AG04450 (cell line): Measurements from ENCODE around the gene DHRS11. TPM values are rescaled to one million over a fixed set of nuclear protein-coding genes. Genes with fewer than 3 reads are reported as not detected.

Source experiments
- CTCF ChIA-PET: fragments of 300-600, 350-600 bp; formaldehyde crosslinking; extraction: SDS; loops from one replicate; lab custom pipeline; 2022; ENCODE audit warnings: antibody characterized with exemption, inconsistent platforms; lab: Charles Lee
- POLR2A ChIA-PET: fragments of 350-600 bp; formaldehyde crosslinking; extraction: SDS; loops from one replicate; lab custom pipeline; 2021; ENCODE audit warnings: antibody characterized with exemption, inconsistent platforms; lab: Yijun Ruan, JAX
- DNase-seq: peaks from one replicate; pipeline ENCODE4 v3.0.0-alpha.2; 2011; ENCODE audit warnings: low read depth, low spot score
- H3K27ac ChIP-seq: one replicate; pipeline ENCODE4 v1.5.1; 2012; ENCODE audit warnings: low read depth, low read length, control low read depth
- H3K27me3 ChIP-seq: one replicate; pipeline ENCODE4 v1.6.0; 2012; ENCODE audit warnings: low read length; ENCODE audit not compliant: control insufficient read depth, insufficient read depth
- H3K4me3 ChIP-seq: 2 replicates; pipeline ENCODE4 v1.5.1; 2011; ENCODE audit warnings: mild to moderate bottlenecking, low read depth, low read length, control low read depth
- H3K9me3 ChIP-seq: 2 replicates; pipeline ENCODE4 v1.5.1; 2012; ENCODE audit warnings: low read length; ENCODE audit not compliant: control insufficient read depth, insufficient read depth
- polyA plus RNA-seq: library from polyadenylated mRNA; depleted of rRNA; stranded (reverse); fragments of >200 nt; gene quantifications from 2 replicates; pipeline ENCODE4 v1.2.3, GENCODE V29; 2011
- TF ChIP-seq, protein P1 (sequence below): IDR thresholded peaks from 2 replicates; pipeline ENCODE4 v1.5.1; 2011; ENCODE audit warnings: low read depth, low read length, control low read depth, inconsistent platforms

Gene DHRS11
- polyA plus RNA-seq, 1 experiment: 4.9 TPM

DNA sequence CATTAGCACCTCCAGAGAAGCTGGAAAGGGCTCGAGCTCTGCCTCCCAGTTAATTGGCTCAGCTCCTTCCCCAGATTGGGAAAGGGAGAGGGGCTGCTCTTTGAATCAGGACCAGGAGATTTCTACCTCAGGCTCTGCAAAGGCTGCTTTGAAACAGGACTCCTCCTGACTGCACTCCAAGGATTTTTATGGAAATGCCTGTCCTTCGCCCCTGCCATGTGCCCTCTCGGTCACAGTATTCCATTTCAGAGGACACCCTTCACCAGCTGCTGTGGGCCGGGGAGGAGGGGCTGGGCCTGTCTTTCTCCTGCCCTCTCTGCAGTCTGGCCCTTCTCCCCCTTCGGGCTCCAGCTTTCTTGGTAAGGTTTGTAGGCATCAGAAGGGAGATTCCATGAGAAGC, 23.3 kb downstream of the DHRS11 start:
- no peak overlapping the region for H3K27ac ChIP-seq
- peaks cover 3% of the 10 kb centered on the region for H3K27me3 ChIP-seq
- no peak overlapping the region for H3K4me3 ChIP-seq
- ChIA-PET CTCF (interaction anchor here (0.6 to 2.0 kb wide), 4 partner anchors 11 to 625 kb away, joined by 3 to 9 read pairs (median 7); no protein-coding TSS in a partner anchor), POLR2A (no interaction called here)
- TF ChIP-seq, protein P1, sequence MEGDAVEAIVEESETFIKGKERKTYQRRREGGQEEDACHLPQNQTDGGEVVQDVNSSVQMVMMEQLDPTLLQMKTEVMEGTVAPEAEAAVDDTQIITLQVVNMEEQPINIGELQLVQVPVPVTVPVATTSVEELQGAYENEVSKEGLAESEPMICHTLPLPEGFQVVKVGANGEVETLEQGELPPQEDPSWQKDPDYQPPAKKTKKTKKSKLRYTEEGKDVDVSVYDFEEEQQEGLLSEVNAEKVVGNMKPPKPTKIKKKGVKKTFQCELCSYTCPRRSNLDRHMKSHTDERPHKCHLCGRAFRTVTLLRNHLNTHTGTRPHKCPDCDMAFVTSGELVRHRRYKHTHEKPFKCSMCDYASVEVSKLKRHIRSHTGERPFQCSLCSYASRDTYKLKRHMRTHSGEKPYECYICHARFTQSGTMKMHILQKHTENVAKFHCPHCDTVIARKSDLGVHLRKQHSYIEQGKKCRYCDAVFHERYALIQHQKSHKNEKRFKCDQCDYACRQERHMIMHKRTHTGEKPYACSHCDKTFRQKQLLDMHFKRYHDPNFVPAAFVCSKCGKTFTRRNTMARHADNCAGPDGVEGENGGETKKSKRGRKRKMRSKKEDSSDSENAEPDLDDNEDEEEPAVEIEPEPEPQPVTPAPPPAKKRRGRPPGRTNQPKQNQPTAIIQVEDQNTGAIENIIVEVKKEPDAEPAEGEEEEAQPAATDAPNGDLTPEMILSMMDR: no peak
- H3K9me3 ChIP-seq: no peaks in the 10 kb centered on the region
- DNase-seq: no peak

DNA sequence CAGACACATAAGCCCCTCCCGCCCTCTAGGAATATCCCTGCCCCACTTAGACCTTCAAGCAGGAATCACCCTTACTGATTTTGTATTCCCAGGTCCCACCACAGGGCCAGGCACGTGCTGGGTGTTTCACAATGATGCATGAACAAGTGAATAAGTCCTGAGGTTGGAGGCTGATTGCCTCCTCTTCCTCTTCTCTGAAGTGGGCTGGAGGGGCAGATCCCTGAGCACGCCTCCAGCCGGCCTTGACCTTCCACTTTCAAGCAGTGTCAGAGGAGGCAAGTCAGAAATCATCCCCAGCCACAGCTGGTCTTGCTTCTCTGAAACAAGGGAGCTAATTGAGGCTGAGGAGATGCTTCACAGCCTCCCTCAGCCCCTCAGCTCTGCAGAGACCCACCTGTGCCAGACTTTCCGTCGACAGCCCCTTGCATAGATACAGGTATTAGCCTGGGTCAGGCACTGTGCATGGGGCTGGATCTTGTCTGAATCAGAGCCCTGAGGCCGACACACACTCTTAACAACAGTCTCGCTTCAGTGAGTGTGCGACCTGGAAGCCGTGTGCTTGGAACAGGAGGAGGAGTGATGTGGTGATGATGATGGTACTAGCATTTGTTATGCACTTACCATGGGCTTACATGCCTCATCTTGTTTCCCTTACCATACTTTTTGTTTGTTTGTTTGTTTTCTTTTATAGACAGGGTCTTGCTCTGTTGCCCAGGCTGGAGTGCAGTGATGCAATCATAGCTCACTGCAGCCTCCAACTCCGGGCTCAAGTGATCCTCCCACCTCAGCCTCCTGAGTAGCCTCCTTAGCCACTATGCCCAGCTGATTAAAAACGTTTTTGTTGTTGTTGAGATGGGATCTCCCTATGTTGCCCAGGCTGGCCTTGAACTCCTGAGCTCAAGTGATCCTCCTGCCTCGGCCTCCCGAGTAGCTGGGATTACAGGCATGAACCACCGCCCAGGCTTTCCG, 24.7 kb downstream of the DHRS11 start:
- H3K4me3 ChIP-seq: no peak overlapping the region
- no peak overlapping the region for H3K27ac ChIP-seq
- no peaks in the 10 kb centered on the region for H3K9me3 ChIP-seq
- CTCF ChIA-PET: interaction anchor here (0.5 to 2.5 kb wide), 3 partner anchors 9 to 624 kb away, joined by 3 to 7 read pairs (median 4); no protein-coding TSS in a partner anchor
- peaks cover 6% of the 10 kb centered on the region for H3K27me3 ChIP-seq
- POLR2A ChIA-PET: interaction anchor here (0.6 kb wide), 1 partner anchor 514 kb away, joined by 9 read pairs; no protein-coding TSS in a partner anchor
- TF ChIP-seq, protein P1: no peak
- no peak for DNase-seq

DNA sequence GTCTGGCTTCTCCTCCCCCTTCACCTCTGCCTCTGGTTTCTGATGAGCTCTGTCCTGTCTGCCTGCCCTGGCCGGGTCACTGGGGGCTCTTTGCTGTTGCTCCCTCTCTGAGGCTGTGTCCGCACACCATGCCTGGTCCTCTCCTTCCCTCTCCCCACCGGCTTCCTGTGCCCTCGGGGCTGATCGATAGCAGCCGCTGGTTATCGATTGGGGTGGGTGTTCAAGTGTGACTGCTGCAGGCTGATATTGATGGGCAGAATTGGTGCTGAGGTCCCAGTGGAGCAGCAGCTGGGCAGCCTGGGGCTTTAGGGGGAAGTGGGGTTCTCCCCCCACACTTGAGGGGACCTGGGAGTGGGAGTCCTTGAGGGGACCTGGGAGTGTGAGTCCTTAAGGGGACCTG, 26.1 kb downstream of the DHRS11 start:
- ChIA-PET POLR2A (no interaction called here), CTCF (interaction anchor here (2.5 kb wide), 1 partner anchor 8 kb away, joined by 7 read pairs; no protein-coding TSS in a partner anchor)
- no peak overlapping the region for H3K27ac ChIP-seq
- H3K9me3 ChIP-seq: no peaks in the 10 kb centered on the region
- no peak for DNase-seq
- TF ChIP-seq, protein P1: no peak
- no peak overlapping the region for H3K4me3 ChIP-seq
- peaks cover 8% of the 10 kb centered on the region for H3K27me3 ChIP-seq

DNA sequence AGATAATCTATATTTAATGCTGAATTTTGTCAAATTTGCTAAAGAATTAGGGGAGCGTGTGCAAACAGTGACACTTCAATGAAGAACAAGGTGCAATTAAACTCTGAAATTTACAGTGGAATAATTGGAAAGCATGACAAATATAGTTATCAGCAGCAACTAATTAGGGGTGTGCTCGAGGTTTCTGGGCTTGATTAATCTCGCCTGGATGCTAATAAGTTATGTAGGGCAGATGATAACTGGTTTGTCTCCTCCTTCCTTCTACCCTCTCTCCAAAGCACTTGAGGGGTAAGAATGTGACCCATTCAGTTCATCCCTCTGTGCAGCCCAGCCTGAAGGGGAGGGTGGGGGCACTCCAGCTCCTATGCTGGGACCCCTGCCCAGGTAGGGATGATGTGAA, 31.6 kb downstream of the DHRS11 start:
- TF ChIP-seq, protein P1: no peak
- no peaks in the 10 kb centered on the region for H3K9me3 ChIP-seq
- H3K27ac ChIP-seq: no peak overlapping the region
- ChIA-PET CTCF (no interaction called here), POLR2A (no interaction called here)
- H3K4me3 ChIP-seq: no peak overlapping the region
- H3K27me3 ChIP-seq: peaks cover 7% of the 10 kb centered on the region
- no peak for DNase-seq

DNA sequence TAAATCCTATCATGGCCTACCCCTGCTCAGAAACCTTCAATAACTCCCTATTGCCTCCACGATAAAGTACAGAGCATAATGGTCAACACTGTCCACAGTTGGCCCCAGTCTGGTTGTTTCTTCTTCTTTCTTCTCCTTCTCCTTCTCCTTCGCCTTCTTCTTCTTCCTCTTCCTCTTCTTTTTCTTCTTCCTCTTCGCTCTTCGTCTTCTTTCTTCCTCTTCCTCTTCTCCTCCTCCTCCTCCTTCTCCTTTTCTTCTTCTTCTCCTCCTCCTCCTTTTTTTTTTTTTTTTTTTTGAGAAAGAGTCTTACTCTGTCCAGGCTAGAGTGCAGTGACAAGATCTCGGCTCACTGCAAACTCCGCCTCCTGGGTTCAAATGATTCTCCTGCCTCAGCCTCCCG, 33.5 kb downstream of the DHRS11 start:
- no peak for DNase-seq
- ChIA-PET POLR2A (no interaction called here), CTCF (interaction anchor here (0.5 to 9.7 kb wide), 11 partner anchors 9 to 616 kb away, joined by 3 to 103 read pairs (median 4); no protein-coding TSS in a partner anchor)
- Histone ChIP-seq H3K9me3 (no peaks in the 10 kb centered on the region), H3K4me3 (no peak overlapping the region), H3K27ac (no peak overlapping the region), H3K27me3 (peaks cover 7% of the 10 kb centered on the region)
- TF ChIP-seq, protein P1: no peak
